Body of pancreas (tissue), 4 donors: Measurements from ENCODE around the gene DCHS1. TPM values are rescaled to one million over a fixed set of nuclear protein-coding genes. Genes with fewer than 3 reads are reported as not detected.

Source experiments
- ATAC-seq: fragments of 150-250 bp; one replicate; pipeline ENCODE4 v1.9.1; 2016
- DNase-seq, 4 donors: peaks; one replicate each; pipeline ENCODE4 v3.0.0-alpha.2; 2019
- H3K27ac ChIP-seq, 4 donors: fragments of 200-600 bp; sonication (generic); 1 replicate in 3 of 4; 2 replicates in 1 of 4; pipeline versions ENCODE4 v1.5.1 to v1.6.1; 2016 to 2019; ENCODE audit warnings: mild to moderate bottlenecking in 1 of 4, mixed read lengths in 1 of 4, moderate library complexity in 1 of 4
- H3K27me3 ChIP-seq, 2 donors: fragments of 200-600 bp; sonication (generic); one replicate each; pipeline ENCODE4 v1.6.0; 2016; ENCODE audit warnings: mild to moderate bottlenecking in 1 of 2
- H3K36me3 ChIP-seq, 2 donors: fragments of 200-600 bp; sonication (generic); replicated peaks in 1 of 2; 2 replicates each; pipeline ENCODE4 v1.5.1; 2016; ENCODE audit warnings: low read depth in 2 of 2; ENCODE audit not compliant: insufficient read depth in 1 of 2
- H3K4me1 ChIP-seq: fragments of 200-600 bp; sonication (generic); one replicate; pipeline ENCODE4 v1.6.0; 2016
- H3K4me3 ChIP-seq, 2 donors: fragments of 200-600 bp; sonication (generic); 1 replicate in 1 of 2; 2 replicates in 1 of 2; pipeline ENCODE4 v1.5.1; 2016 to 2019
- H3K9me3 ChIP-seq, 3 donors: fragments of 200-600 bp; sonication (generic); 1 replicate in 2 of 3; 2 replicates in 1 of 3; pipeline ENCODE4 v1.5.1; 2016
- POLR2A ChIP-seq, 3 donors: fragments of 450-650 bp; IDR thresholded peaks; one replicate each; pipeline ENCODE4 v1.6.1; 2016; ENCODE audit warnings: antibody characterized with exemption in 3 of 3, mild to moderate bottlenecking in 2 of 3
- WGBS, 2 donors: methylation state at CpG; one replicate each; pipeline ENCODE4 v1.1.5; 2017; 5-methylcytosine and 5-hydroxymethylcytosine counted together
- intact Hi-C: fragments of 100-400 bp; cut with DNase I; formaldehyde crosslinking; loops from one replicate; pipeline ENCODE4 v1.15.1; 2023
- total RNA-seq, 2 donors: library from RNA; depleted of rRNA; stranded (reverse); fragments of >200 nt; gene quantifications; one replicate each; pipeline ENCODE4 v1.1.0, GENCODE V29; 2016
- TF ChIP-seq, protein P1 (sequence below), 7 experiments: fragments of 450-650 bp in 4 of 7; fragments of 200-600 bp in 3 of 7; sonication (generic) in 3 of 7; IDR thresholded peaks; one replicate each; pipeline ENCODE4 v1.5.1; 2016 to 2019; ENCODE audit warnings: antibody characterized with exemption in 7 of 7

Gene DCHS1
- total RNA-seq, 2 donors from 2014 or later, result 6.0 to 10.9 TPM

DNA sequence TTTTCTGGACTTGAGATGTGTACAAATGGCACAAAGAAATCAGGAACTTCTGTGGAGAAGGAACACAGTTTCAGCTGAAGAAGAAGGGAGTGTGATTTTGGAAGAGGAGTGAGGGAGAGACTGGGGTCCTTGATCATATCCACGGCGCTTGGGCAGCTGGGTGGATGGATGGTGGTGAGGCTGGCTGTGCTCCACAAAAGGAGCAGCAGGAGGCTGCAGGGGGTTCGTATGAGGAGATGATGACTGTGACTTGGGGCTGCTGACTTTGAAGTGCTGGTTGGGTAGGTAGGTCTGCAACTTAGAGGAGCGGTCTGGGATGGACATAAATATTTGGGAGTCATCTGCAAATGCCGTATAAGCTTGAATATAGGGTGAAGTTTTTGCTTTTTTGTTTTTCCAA, 1.3 kb upstream of the DCHS1 start:
- DNase-seq, result no peak
- H3K9me3 ChIP-seq, result no peaks in the 10 kb centered on the region
- TF ChIP-seq, protein P1, sequence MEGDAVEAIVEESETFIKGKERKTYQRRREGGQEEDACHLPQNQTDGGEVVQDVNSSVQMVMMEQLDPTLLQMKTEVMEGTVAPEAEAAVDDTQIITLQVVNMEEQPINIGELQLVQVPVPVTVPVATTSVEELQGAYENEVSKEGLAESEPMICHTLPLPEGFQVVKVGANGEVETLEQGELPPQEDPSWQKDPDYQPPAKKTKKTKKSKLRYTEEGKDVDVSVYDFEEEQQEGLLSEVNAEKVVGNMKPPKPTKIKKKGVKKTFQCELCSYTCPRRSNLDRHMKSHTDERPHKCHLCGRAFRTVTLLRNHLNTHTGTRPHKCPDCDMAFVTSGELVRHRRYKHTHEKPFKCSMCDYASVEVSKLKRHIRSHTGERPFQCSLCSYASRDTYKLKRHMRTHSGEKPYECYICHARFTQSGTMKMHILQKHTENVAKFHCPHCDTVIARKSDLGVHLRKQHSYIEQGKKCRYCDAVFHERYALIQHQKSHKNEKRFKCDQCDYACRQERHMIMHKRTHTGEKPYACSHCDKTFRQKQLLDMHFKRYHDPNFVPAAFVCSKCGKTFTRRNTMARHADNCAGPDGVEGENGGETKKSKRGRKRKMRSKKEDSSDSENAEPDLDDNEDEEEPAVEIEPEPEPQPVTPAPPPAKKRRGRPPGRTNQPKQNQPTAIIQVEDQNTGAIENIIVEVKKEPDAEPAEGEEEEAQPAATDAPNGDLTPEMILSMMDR (IDR thresholded peaks at IDR 0.05), result no peak
- no peak for TF ChIP-seq POLR2A (IDR thresholded peaks at IDR 0.05)
- peaks cover 12% of the 10 kb centered on the region for H3K4me1 ChIP-seq
- H3K4me3 ChIP-seq, result no peak overlapping the region
- no peak overlapping the region for H3K27ac ChIP-seq
- no peaks in the 10 kb centered on the region for H3K36me3 ChIP-seq
- no peaks in the 10 kb centered on the region for H3K27me3 ChIP-seq
- 83 to 85% methylated on average over 5 of the region's 5 CpGs for WGBS, 2 donors
- intact Hi-C loops, result no loop called here
- no peak for ATAC-seq

DNA sequence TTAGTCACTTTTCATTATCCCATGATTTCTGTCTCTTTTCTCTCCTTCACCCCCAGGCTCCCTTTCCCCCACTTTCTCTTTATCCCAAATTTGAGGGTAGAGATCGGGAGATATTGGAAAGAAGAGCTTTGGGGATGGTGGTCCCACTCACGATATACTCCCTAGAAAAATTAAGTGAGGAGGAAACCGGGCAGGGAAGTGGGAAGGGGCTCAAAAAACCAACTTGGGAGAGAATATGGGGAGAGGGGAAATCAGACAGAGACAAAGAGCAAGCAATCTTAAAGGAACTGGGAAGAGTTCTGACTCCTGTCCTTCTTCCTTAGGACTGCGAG, 941 bp upstream of the DCHS1 start:
- intact Hi-C loops, result no loop called here
- Histone ChIP-seq H3K9me3 (no peaks in the 10 kb centered on the region), H3K27me3 (no peaks in the 10 kb centered on the region), H3K36me3 (no peaks in the 10 kb centered on the region), H3K4me3 (no peak overlapping the region), H3K4me1 (peaks cover 12% of the 10 kb centered on the region), H3K27ac (no peak overlapping the region)
- TF ChIP-seq, protein P1 (IDR thresholded peaks at IDR 0.05), result no peak
- TF ChIP-seq POLR2A (IDR thresholded peaks at IDR 0.05), result no peak
- ATAC-seq (no peak), DNase-seq (no peak)
- 67 to 77% methylated on average over 4 of the region's 4 CpGs for WGBS, 2 donors

DNA sequence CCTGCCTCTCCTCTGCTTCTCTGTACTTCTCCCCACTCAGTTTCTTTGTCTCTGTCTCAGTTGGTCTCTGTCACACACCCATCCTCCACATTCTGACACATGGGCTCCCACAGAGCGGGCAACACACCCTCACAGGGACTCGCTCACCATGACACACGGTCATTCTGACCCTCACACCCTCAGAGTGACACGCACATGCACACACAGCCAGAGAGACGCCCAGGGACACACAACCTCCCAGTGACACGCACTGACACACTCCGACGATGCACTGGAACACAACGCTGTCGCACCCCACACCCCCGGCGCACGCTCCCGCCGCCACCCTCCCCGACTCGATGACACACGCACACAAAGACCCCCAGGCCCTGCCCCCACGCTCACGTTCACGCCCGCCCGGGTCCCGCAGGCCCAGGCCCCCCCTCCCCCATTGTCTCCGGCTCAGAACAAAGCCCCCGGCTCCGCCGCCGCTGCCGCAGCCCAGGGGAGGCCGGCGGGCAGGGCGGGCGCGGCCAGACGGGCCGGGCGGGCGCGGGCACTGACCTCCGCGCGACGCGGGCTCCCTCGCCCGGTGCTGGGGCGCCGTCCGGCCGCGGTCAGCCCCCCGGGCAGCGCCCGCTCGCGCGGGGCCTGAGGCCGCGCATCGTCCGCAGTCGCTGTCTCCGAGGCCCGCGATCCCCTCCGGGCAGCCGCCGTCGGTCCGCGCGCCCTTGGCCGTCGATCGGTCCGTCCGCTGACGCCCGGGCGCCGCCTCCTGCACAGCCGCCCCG, 404 bp downstream of the DCHS1 start:
- Histone ChIP-seq H3K27me3 (no peaks in the 10 kb centered on the region), H3K36me3 (no peaks in the 10 kb centered on the region), H3K4me3 (no peak overlapping the region), H3K9me3 (no peaks in the 10 kb centered on the region), H3K27ac (peak overlapping the region in 3 of 4 donors; percentile 13 to 36 (median 30)), H3K4me1 (peaks cover 12% of the 10 kb centered on the region)
- 8 to 17% methylated on average over 24 to 78 of the region's 84 CpGs for WGBS, 2 donors
- intact Hi-C loops, result no loop called here
- ATAC-seq, result peak; percentile 56
- DNase-seq, result peak in 1 of 4 donors; percentile 20
- TF ChIP-seq, protein P1 (IDR thresholded peaks at IDR 0.05), result no peak
- peak in 1 of 3 donors; percentile 17 for TF ChIP-seq POLR2A (IDR thresholded peaks at IDR 0.05)

DNA sequence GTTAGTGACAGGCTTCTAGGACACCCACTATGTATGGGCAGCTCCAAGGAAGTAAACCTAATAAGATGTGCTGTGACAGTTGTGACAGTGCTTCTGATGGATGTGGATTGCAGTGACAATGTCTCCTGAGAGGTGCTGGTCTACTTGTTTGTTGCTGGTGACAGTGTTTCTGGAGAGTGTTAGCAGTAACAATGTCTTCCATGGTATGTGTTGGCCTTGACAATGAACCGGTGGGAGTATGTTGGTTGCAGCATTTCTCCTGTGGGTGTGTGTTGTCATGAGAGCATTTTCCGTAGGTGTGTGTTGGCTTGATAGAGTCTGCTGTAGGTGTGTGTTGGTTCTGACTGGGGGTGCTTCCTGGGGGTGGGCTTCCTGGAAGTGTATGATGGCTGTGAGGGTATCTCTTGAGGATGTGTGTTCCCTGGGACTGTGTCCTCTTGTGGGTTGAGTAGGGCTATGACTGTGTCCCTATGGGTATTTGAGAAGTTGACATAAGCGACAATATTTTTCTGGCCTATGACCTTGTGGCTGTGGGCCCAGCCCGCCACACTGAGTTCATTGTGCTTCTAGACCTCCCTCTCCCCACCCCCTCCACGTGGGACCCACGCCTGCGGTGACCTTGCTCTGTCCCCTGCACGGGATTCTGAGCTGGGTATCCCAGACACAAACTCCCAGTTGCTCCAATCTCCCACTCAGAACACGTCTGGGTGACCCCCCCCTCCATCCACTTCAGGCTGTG, 1.2 kb downstream of the DCHS1 start:
- Histone ChIP-seq H3K27ac (peak overlapping the region in 3 of 4 donors; percentile 13 to 36 (median 30)), H3K9me3 (no peaks in the 10 kb centered on the region), H3K27me3 (no peaks in the 10 kb centered on the region), H3K4me3 (no peak overlapping the region), H3K36me3 (no peaks in the 10 kb centered on the region), H3K4me1 (peaks cover 12% of the 10 kb centered on the region)
- TF ChIP-seq, protein P1 (IDR thresholded peaks at IDR 0.05), result no peak
- no peak for TF ChIP-seq POLR2A (IDR thresholded peaks at IDR 0.05)
- intact Hi-C loops, result no loop called here
- ATAC-seq, result peak; percentile 83
- 44 to 52% methylated on average over 7 to 9 of the region's 9 CpGs for WGBS, 2 donors
- DNase-seq, result peak; percentile 51 to 67 (median 62)
